ENCODE data around the gene SCN4A.
"Not testable (repeated sequence)": the region's sequence is repeated elsewhere in the genome, so short reads cannot be mapped to it uniquely, and the experiment has no call there.

- TF ChIP-seq CTCF (conservative IDR thresholded peaks at IDR 0.05; ENCODE audit: low read depth, low read length); EZH2 (IDR thresholded peaks at IDR 0.05; ENCODE audit: low read length, unreplicated experiment); EZH2phosphoT487 (IDR thresholded peaks at IDR 0.05; ENCODE audit: borderline replicate concordance, low read length): not testable (repeated sequence)
Measured at GRCh38 chr17:63894021-63894420, 78.7 kb downstream of the SCN4A start.

Measured in PC-3 (cell line).